ENCODE measurements around the gene PKD1L1. TPM values are rescaled to one million over a fixed set of nuclear protein-coding genes. Genes with fewer than 3 reads are reported as not detected.
"Not testable (repeated sequence)": the region's sequence is repeated elsewhere in the genome, so short reads cannot be mapped to it uniquely, and the experiment has no call there.

The PKD1L1 gene
- total RNA-seq, 1 donor from 2014 or later, result 1.1 TPM

DNA sequence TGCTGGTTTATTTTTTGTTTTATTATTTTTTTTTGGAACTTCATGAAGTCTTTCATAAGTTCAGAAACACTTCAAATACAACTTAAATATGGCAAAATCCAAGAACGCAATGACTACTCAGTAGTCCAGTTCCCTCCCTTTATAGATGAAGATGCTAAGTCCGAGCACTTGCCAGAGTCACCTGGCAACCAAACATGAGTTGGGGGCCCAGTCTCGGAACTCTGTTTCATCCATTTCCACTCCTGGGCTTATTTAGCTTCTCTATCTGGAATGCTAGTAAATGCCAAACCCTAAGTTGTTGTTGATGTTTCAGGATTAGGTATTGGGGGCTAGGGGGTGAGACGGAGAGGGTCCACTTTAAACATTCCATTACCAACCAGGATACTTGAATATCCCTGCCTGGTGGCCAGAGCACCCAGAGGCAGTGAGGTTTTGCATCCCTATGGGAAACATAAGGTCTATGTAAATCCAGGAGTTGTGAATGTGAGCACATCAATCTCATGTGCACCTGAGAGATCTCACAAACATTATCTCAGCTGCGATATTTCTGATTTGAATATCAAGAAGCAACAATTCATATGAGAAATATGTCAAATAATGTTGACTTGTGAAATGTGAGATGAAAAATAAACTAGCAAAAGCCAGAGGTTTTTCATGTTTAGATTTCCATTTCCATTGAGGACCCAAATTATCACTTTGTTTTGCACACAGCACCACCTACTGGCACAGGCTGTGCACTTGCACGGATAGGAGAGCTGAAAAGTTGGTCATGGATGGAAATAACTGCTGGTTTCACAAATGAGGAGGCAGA is 129.3 kb downstream of the PKD1L1 start:
- peak; percentile 92 for DNase-seq

DNA sequence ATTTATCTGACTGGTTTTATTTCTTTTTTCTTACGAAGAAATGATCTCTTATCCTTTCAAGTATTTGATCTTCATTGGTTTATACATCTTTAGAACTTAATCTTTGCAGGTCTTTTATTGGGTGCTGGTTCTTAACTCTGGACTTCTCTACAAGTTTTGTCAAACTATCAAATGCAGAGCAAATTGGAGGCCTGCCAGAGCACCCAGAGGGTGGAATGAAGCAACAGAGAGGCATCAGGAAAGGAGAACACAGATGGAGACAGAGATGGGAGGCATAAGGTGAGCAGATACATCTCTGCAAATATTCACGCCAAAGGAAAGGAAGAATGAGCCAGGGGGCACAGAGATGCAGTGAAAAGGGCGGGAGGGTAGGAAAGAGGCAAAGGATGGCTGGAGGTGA is 130.3 kb downstream of the PKD1L1 start:
- no peak for DNase-seq

DNA sequence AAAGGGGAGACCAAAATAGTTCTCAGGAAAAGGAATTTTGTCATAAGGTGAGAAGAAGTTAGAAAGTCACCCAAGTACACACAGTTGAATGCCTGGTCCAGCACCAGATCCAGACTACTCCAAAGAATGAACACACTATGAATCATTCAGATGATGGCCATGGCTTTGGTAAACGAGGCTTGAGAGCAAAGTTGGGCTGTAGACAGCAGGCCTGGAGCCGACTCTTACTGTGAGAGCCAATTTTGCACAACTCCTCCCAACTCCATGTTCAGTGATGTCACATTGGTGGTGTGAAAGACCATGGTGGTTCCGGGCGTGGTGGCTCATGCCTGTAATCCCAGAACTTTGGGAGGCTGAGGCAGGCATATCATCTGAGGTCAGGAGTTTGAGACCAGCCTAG is 131.6 kb downstream of the PKD1L1 start:
- DNase-seq, result no peak

DNA sequence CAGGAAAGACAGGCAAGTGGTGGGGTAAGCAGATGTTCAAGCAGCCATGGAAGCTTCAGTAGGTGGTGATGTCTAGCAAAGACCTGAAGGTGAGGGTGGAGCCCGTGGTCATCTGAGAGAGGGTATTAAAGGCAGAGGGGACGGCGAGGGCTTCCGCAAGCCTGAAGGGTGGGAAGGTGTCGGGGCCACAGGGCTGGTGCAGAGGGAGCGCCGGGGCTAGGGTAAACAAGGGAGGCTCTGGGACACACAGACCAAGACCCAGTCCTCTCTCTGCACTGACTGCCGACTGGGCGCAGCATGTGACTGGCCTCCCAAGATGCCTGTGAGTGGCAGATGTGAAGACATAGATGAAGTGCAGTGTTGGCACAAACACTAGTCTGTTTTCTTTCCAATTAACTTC is 132.4 kb downstream of the PKD1L1 start:
- no peak for DNase-seq

DNA sequence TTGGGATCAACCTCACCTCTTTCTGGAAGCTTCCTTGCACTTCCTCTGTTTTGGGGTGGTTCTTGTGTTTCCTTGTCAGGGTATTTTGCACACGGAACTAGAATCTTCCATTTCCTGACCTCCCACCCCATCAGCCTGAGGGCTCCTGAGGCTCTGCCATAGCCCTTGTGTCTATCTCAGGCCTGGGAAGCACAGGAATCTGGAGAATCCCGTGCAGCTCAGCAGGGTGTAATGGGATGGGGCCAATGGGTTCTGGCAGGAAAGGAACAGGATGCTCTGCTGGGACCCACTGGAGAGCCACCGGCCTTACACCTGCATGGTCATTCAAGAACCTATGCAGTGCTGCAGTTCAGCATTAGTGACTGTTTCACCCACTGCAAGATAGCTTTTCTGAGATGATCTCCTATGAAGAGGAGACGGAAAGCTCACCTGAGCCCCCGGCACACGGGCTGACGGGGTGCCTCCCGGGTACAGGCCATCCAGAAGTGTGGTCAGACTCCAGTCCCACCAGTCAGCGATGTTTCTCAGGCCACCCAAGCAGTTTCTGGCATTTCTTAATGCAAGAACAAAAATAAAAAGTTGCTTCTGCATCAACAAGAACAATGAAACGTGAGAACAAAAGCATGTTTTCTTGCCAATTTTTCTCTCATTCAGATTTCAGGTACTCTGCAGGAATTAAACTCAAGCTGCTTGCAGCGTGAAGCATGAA is 133.2 kb downstream of the PKD1L1 start:
- no peak for DNase-seq

DNA sequence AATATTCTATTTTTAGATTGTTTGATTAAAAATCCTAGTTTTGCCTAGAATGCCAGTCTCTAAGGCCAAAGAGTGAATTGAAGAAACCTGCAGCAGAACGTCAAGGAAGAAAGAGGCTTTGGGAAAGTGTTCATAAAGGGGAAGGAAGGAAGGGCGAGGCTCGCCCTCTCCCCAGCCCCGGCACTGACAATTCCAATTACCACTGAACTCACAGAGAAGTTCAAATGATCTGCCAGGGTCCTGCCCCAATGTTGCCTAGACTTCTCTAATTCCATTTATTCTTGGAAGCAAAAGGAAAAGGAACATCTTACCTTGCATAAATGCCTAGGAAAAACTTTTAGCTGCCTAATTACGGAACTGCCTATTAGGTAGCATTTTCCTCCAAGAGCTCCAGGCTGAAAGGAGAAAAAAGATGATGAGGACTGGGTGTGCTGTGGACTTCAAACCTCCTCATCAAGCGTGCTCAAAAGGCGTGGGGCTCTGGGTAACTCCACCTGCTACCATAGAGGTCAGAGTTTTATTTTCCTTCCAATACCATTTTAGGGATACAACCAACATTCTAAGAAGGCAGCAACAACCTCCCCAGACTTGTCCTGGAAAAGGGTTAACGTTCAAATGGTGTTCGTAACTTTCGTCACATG is 134.5 kb downstream of the PKD1L1 start:
- no peak for DNase-seq

DNA sequence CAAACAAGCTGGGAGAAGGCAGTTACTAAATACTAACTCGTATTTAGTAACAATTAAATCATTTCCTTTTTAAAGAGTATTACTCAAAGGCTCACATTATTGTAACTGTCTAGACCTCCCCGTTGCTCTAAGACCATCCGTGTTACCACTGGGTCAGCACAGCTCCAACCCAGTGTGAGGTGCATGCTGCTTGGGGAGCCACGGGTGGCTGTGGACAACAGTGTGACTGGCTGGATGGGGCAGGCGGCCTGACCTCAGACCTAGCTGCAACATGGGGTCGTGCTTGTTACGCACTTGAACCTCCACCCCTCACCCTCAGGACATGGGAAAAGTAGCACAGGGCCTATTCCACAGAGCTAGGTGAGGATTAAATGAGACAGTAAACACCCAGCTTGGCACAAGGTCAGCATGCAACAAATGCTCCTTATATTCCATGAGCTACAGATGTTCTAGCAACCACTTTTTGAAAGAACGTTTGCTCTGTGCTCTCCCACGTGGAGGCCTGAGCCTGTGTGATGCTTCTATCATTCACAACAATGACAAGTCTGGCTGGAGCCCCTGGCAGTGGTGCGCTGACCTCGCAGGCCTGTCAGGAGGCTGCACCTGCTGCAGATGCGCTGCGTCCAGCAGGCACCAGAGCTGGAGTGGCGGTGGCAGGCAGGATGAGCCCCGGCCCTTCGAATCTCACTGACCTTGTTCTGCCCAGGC is 135.7 kb downstream of the PKD1L1 start:
- no peak for DNase-seq

DNA sequence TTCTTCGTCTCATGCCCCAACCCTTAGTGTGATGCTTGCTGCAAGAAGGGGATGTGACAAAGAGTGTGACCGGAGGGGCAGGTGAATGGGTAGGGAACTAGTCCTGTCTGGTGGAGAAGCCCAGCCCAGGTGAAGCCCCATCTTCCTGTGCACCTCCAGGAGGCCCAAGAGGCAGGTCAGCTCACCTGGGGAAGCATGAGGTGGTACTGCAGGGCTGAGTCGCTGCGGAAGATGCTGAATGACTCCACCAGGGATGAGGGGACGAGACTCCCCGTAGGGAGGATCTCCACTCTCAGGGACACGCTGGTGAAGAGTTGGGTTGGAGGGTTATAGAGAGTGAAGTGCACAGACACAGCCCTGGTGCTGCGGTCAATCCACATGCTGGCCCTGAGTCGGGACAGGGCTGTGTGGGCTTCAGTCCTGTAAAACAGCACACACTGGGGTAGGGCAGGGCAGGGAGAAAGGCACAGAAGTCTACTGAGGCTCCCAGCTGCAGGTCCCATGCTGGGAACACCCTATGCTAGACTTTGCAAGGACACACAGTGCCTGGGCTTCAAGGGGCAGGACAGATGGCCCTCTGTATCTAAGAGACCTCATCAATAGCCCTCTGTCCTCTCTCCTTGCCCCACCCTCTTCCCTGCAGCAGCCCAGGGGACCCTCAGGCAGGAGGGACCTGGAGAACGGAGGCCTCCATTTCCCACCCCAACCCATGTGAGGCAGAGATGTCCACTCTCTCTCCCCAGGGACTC is 136.5 kb downstream of the PKD1L1 start:
- DNase-seq, result no peak

DNA sequence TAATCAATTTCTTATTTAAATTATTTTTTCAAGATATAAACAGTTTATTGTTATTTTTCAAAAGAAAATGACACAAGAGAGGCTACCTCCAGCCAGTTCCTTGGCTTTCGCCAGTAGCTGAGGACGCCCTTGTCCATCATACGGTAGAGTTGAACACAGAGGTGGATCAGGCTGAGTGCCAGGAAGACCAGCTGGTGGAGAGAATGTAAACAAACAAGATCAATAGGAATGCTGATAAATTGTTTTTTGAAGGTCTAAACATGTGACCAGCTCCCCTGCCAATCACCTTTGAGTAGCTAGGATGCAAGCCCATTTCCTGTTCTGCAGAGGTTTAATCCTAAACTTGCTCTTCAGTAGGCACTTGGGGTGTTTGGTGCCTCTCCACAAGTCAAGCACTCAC is 138.9 kb downstream of the PKD1L1 start:
- no peak for DNase-seq

DNA sequence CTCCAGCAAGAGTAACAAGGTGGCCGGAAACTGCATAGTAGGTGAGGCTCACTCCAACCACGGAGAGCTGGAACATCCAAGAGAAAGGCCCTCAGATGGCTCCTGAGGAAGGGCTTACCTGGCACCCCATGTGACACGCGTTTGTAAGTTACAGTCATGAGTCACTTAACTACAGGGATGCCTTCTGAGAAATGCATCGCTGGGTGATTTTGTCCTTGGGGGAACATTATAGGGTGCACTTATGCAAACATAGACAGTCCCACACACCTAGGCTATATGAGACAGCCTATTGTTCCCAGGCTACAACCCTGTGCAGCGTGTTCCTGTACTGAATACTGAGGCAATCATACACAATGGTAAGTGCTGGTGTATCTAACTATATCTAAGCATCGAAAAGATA is 139.9 kb downstream of the PKD1L1 start:
- DNase-seq, result no peak

DNA sequence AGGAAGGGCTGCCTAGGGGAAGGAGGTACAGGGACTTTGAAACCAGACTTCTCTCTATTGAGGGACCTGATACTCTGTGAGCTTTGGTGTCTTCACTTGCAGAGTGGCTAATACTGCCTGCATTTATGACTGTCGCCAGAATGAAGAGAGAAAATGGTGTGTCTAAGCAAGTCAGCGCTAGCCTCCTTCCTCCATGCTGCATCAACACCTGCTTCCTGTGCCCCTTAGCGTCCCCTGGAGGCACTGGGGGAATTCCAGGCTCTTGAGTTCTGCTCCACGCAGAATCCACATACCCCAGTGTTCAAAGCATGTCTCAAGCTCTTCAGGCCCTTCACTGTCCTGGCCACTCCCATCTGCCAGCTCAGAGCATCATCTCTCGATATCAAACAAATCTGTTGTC is 140.5 kb downstream of the PKD1L1 start:
- DNase-seq, result no peak

DNA sequence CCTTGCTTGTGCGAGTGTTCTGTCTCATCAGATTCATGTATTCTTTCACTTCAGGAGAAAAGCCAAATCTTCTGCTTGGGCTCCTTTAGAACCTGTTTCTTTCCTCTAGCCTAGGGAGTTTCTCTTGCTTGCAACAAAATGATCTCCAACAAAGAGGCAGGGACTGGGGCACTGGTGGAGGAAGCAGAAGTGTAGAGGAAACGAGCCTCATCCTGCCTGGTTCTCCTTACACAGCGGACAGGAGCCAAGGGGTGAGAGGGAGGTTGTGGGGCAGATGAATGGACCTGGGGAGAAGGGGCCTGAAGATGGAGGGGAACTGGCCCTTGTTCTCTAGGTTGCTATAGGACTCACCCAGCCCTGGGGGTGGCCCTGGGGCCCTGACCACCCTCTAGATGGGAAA is 141.1 kb downstream of the PKD1L1 start:
- DNase-seq, result no peak

DNA sequence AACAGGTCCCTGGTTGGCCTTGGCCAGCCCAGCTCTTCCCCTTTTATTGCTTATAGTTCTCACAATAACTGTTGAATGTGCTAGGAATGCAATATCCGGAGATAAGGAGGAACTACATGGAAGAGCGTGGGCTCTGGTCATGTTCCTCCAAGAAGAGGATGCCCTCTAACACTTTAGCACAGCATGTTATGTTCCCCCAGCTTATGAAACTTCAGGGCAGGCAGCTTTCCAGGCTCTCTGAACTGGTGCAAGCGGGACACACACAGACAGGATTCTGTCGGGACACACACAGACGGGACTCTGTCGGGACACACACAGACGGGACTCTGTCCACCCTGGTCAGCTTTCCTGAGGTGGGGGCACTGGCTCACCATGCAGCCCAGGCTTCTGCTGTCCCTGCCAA is 141.6 kb downstream of the PKD1L1 start:
- no peak for DNase-seq

DNA sequence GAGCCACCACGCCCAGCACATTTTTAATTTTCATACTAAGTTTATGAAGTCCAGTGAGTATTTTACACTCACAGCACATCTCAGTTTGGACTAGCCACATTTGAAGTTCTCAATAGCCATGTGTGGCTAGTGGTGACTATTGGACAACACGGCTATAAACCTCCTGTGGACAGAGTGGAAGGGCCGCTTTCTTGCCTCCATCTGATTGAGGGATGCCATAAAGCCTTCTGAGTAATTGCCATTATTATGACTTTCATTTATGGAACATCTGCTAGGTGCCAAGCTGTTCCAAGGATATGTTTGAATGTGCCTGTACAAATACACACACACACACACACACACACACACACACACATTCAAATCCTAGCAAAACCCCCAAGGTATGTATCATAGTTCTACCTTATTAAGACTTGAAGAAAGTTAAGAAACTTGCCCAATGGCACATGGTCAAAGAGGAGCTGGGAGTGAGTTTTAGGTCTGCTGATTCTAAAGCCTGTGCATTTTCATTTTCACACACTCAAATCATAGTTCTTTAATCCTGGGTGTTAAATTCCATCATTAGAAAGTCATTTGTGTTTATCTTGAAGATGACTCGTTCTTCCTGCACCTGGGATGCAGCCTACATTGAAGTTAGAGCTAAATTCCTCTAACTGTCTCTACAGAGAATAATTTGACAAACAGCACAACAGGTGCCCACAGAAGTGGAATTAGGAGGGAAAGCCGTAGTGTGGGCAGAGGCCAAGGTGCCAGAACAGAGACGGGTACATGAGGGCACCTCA is 143.3 kb downstream of the PKD1L1 start:
- no peak for DNase-seq

DNA sequence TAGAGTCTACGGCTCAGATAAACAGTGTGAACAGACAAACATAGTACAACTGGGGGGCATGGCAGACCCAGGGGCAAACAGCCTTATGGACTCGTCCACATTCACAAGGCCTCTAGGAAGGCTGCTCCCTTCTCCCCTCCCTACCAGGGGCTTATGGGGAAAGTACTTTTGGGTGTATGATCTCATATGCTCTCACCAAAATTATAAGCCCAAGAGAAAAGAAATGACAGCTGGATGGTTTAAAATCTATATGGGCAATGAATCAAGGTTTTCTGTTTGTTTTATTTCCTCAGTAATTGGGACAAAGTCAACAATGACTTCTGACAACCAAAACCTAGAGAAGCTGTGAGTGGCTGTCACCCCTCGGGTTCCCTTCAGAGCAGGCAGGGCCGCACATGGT is 144.4 kb downstream of the PKD1L1 start:
- DNase-seq, result peak; percentile 32

DNA sequence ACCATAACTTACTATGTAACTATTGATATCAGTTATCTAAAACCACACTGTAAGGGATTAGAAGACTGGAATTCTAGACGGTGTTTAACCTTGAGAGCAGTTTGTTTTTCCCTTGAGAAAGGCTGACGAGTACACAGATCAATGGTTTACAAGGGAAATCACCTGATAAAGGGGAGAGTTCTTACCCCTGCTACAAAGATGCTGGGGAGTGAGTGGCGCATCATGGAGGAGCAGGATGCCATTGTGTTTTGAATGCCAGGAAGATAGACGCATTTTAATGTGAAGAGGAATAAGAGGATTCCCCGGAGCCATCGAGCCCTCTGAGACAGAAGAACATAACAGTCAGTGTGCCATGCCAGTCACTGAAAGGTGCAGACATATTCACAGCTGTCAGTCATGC is 145.2 kb downstream of the PKD1L1 start:
- no peak for DNase-seq

DNA sequence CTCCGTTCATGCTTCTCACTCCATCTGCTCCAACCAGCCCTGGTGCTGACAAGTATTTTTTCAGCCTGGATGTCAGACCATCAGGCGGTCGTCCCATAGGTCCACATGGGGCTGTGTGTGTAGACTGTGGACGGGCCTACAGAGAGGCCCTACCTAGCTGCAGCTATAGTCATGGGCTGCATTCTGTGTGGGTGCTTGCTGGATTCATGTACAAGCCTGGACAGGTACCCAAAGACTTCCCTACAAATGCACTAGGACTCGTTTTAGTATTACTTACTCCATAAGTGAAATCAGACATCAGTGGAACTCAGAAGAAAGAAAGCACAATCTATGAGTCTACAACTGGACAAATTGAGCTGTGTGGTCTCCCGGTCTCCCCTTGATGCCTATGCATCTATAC is 146.8 kb downstream of the PKD1L1 start:
- no peak for DNase-seq

DNA sequence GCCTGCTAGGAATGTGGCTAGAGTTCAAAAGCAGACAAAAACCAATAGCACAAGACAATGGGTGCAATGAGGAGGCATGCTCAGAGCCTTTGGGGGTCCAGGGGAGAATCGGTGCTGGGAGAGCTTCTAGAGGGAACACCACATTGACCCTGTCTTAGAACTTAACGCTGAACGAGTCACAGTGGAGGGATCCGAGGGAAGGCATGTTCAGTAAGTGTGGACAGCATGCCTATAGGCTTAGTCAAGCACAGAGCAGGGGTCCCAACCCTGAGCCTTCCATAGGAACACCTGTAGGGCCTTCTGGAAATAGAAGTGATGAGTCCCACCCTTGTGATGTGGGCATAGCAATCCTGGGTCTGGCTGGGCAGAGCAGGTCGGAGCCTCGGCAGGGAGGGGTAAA is 148.7 kb downstream of the PKD1L1 start:
- no peak for DNase-seq

DNA sequence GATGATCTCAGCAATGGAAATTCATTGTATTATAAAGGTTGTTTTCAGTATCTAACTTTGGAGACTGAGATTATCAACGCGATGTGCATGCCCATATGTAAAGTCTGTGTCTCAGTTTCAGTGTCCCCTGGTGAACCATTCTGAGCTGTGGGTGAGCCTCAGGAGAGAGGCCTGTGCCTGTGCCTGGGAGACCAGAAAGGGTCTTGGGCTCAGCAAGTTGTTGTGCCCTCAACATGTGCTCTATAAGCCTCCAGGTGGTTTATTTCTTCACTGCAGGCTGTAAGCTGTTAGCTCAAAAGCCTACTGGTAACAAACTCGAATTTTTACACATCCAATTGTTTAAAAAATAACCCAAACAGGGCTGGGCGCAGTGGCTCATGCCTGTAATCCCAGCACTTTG is 151.9 kb downstream of the PKD1L1 start:
- no peak for DNase-seq

DNA sequence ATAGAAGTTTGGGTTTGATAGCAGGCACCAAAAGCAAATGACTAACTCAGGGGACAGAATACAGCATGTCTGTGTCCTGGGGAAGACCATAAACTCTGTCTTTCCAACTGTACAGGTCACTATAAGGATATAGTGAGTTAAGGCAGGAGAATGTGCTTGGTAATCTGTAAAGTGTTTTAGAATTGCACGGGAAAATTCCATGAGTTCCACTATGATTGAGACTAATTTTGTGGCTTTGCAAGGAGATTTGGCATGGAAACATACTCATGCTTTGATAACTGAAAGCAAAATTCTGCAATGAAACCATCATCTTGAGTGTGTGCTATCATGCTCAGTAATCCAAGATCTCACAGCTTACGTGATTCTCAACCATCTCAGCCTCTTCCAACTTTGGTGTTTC is 152.6 kb downstream of the PKD1L1 start:
- no peak for DNase-seq

DNA sequence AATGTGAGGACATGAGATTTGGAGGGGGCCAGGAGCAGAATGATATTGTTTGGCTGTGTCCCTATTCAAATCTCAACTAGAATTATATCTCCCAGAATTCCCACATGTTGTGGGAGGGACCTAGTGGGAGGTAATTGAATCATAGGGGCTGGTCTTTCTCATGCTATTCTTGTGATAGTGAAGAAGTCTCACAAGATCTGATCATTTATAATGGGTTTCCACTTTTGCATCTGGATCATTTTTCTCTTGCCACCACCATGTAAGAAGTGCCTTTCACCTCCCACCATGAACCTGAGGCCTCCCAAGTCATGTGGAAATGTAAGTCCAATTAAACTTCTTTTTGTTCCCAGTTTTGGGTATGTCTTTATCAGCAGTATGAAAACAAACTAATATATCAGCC is 153.1 kb downstream of the PKD1L1 start:
- DNase-seq, result not testable (repeated sequence)
